Stimulated activated CD4-positive, alpha-beta T cell treated with anti-CD3 and anti-CD28 coated beads, Interleukin-4, amount 100 ng/mL, for 4 hours (primary cell): Measurements from ENCODE around the gene TMPRSS6.
A peak's percentile ranks its signal among the peaks of the same experiment; 100 is the strongest.

Experiments used
- DNase-seq, 2 experiments: peaks; one replicate each; pipeline ENCODE4 v3.0.0-alpha.2; 2020

Gene TMPRSS6

DNA sequence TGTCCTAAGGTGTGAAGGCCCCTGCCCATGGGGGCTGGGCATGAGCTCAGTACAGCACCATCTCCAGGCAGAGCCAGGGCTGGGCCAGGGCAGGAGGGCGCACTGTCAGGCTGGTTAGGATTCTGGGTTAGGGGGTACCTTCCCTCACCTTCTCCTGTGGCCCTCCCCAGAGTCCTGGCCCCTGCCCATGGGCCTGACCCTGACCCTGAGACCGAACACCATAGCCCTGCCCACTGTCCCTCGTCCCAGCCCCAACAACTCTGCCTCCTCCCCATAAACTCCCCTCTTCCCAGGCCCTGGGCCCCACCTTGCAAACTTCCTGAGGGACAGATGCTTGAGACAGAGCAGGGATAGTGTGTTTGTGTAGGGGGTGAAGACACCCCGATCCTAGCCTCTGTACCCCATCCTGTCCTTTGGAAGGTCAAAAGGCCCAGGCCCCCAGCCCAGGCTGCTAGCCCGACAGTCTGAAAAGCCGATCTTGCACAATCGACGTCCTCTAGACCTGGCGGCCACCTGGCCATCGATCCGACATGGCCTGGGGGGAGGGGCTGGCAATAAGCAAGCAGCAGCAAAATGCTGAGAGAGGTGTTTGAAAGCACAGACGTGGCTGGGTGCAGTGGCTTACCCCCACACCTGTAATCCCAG lies 2.7 kb upstream of the TMPRSS6 start:
- no peak for DNase-seq

- DNase-seq = no peak
Measured at GRCh38 chr22:37111156-37111717, 1.7 kb upstream of the TMPRSS6 start.

DNA sequence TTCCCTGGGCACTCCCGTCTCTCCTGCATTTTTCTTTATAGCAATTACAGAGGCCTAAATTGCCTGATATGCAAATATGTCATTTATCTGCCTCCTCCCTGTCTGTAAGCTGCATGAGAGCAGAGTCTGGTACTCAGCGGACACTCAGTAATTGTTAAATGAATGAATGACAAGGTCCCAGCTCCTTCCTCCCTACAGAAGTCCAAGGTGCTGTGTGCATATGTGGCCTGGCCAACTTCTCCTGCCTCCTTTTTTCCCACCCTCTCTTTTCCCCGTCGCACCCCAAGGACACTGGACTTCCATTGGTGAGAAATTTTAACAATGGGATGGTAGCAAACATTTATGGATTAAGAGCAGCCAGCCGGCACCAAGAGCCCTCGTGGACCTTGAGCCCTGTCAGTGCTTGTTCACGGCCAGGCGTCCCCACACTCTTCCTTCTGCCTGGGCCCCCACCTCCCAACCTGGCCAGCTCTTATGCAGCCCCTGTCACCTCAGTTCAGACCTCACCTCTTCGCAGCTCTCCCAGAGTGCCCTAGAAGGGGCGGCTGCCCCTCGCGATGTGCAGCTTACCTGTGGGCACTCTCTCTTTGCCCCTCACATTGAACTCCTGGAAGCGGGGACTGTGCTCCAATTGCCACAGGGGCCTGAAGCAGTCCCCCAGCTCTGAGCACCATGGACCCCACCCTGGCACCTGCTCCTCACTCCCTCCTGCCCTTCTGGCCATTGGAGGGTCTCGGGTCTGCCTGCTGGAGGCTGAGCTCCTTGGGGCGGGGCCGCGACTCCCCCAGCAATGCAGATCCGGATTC lies 1.5 kb downstream of the TMPRSS6 start:
- DNase-seq = no peak

- DNase-seq = no peak
Measured at GRCh38 chr22:37105990-37106389, 3.5 kb downstream of the TMPRSS6 start.

GRCh38 chr22:37105154-37105553 lies 4.4 kb downstream of the TMPRSS6 start:
- no peak for DNase-seq

- DNase-seq = no peak
Measured at GRCh38 chr22:37103656-37104452, 5.7 kb downstream of the TMPRSS6 start.

- no peak for DNase-seq
Measured at GRCh38 chr22:37103151-37103550, 6.4 kb downstream of the TMPRSS6 start.

DNA sequence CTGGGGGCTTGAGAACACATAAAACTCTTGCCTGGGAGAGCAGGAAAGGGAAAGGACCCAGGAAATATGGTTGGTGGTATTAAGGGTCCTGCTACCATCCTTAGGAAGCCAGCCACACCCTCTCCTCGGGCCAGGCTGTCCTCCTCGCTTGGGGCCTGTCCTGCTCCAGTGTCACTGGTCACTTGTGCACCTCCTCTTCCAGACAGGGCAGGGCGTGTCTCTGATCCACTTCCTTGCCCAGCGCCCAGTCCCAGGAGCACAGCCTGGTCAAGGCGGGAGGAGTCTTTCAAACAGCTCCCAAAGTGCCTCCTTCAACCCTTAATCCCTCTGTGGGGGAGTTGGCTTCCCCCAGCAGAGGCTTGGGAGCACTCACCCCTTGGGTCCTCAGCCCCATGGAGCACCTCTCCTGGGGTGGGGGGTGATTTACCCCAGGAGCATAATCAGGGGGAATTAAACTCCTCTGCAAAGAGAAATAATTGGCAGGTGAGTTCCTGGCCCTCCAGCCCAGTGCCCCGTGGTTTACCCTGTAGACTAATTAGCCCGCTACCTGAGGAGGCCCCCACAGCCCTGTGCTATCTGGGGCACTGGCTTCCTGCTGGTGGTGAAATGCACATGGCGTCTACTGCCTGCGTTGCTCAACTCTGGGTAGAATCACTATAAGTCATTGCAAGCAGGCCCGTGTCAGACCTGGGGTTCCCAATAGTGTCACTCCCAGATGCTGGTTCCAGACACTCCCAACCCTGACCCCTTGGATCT lies 8.0 kb downstream of the TMPRSS6 start:
- no peak for DNase-seq

DNA sequence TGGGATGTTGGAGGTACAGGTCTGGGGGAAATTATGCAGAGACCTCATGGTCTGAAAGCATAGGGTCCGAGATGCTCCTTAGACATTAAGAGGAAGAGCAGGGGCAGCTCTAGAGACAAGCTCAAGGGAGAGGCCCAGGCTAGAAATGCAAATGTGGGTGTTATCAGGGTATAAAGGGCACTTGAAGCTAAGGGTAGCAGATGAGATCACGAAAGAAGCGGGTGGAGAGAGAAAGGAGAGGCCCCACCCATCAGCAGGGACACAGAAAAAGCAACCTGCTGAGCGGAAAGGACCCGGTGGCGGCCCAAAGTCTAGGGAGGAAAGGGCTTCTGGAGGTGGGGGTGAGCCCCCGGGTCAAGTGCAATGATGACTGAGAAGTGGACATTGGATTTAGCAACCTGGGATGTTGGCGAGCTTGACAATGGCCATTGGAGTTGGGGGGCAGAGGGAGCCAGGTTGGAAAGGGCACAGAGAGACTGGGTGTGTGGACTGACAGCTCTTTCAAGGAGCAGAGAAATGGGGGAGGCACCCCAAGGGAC lies 8.9 kb downstream of the TMPRSS6 start:
- peak in 1 of 2 experiments; percentile 27 for DNase-seq

DNA sequence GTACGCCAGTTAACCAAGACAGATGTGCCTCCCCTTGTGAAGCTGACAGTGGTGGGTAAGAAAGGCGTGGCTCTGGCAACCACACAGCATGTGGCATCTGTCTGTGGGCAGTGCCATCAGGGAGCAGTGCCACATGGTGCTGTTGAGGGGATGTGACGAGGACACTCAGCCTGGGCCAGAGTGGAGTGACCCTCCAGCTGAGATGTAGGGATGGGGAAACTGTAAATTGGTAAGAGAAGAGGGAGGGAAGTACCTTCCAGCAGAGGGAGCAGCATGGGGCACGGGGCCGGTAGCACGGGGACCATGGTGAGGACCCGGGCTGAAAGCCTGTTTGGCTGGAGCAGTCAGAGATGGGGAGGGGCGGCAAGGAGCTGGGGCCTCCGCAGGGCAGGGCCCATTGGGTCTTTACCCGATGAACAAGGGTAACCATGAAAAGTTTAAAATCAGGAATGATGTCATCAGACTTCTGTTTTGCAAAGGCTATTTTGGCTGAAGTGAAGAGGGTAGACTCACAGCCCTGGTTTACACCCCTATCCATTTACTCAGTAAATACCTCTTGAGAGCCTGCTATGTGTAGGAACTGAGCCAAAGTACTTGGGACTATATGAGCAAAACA lies 10.4 kb downstream of the TMPRSS6 start:
- DNase-seq = no peak

- DNase-seq = no peak
Measured at GRCh38 chr22:37097346-37097745, 12.2 kb downstream of the TMPRSS6 start.

GRCh38 chr22:37095113-37095512 lies 14.4 kb downstream of the TMPRSS6 start:
- DNase-seq = peak; percentile 55 to 83

DNA sequence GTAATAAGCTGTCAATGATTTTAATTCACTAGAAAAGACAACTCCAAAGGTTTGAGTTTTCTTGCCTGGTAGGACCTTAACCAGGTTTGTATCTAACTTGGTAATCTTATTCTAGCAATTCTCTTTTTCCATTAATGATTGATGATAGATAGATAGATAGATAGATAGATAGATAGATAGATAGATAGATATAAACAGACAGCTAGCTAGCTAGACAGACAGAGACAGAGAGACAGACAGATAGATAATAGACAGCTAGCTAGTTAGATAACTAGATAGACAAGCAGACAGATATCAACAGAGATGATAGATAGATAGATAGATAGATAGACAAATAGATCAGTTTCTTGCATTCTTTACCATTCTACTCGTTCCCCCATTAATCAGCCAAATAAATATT lies 15.3 kb downstream of the TMPRSS6 start:
- DNase-seq = no peak

DNA sequence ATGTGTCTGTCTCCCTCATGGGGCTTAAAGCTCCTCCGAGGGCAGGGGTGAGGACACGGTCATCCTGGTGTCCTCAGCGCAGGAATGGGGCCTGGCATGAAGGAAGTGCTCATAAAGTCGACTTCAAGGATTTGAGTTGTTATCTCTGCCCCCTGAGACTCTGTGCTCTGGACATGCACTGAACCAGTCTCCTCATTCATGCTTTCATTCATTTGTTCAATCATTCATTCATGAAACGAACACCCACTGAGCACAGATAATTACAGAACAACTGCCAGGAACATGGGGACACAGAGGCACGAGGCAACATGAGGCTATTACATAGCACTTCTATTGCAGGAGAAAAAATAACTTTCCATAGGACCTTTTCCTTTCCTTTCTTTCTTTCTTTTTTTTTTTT lies 16.5 kb downstream of the TMPRSS6 start:
- no peak for DNase-seq

GRCh38 chr22:37091994-37092393 lies 17.5 kb downstream of the TMPRSS6 start:
- no peak for DNase-seq

DNA sequence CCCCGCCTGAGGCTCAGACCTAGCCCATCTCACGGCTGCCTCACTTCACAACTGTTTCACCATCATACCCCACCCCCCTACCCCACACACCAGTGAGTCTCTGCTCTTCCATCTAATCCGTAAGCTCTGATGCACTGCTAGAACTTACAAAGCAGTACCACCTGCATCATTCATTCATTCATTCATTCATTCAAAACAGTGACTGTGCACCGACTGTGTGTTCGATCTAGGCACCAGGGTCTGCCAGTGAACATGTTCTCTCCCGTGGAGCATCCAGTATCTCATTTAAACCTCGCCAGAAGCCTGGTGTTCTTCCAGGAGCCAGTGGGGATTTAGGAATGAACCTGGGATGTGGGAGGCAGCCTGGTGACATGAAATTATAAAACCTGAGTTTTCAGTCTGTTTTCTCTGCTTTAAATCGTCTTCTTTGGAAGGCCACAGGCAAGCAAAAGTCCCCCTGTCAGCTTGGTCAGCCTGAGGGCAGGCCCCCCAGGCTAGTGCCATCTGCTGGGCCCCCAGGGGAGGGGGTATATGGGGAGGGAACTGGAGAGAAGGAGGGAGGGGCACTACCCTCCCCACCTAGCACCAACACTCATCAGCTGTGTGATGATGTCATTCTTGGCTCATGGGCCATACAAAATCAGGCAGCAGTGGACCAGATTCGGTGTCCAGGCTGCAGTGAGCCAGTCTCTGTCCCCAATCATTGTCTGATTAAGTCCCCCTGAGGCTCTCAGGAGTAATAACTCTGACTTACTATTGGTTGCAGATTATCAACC lies 18.4 kb downstream of the TMPRSS6 start:
- no peak for DNase-seq

GRCh38 chr22:37089434-37089833 lies 20.1 kb downstream of the TMPRSS6 start:
- DNase-seq = no peak

GRCh38 chr22:37088750-37089408 lies 20.6 kb downstream of the TMPRSS6 start:
- no peak for DNase-seq

- no peak for DNase-seq
Measured at GRCh38 chr22:37088108-37088605, 21.4 kb downstream of the TMPRSS6 start.

GRCh38 chr22:37086184-37086583 lies 23.3 kb downstream of the TMPRSS6 start:
- no peak for DNase-seq
